Stimulated activated CD4-positive, alpha-beta T cell treated with anti-CD3 and anti-CD28 coated beads, Interleukin-15, amount 100 ng/mL, for 1 hour (primary cell): ENCODE measurements around the gene CYTH1.
"Not testable (repeated sequence)": the region's sequence is repeated elsewhere in the genome, so short reads cannot be mapped to it uniquely, and the experiment has no call there.

Source experiments
- DNase-seq, 2 donors: peaks; one replicate each; pipeline ENCODE4 v3.0.0-alpha.2; 2020; ENCODE audit warnings: low read depth in 1 of 2, low spot score in 1 of 2

The CYTH1 gene

DNA sequence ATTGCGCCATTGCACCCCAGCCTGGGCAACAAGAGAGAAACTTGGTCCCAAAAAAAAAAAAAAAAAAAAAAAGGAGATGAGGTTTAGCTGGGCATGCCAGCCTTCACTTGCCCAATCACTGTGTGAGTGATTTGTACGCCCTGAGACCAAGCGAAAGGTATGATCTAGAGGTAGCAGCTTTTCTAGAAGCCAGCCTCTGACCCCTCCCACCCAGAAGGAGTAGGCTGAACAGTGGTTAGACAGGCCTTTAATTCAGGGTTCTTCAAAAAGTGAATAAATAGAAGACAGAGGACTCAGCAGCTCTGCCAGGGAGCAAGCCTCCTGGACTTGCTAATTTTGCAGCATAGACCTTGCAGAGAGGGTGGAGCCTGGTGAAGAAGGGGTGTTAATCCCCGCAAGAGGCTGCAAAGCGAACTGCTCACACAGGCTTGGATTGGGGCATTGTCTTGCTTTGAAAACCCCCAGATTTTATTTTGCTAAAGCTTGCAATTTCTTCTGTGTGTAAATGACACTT, 7.1 kb upstream of the CYTH1 start:
- DNase-seq, result no peak

GRCh38 chr17:78788451-78788850, 6.4 kb upstream of the CYTH1 start:
- no peak for DNase-seq

DNA sequence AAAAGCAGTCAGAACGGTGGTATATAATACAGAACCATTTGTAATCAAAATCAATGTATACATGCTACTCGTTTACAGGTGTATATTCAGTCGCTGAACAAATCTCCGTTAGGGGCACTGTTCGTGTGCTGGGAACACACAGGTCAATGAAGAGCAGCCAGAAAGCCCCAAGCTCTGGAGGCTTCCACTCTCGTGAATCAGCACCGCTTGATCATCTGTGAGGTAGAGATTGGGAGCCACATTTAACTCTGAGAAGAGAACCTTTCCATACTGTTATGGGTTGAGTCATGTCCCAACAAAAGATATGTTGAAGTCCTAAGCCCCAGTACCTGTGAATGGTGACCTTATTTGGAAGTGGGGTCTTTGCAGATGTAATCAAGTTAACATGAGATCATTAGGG, 5.4 kb upstream of the CYTH1 start:
- DNase-seq, result no peak

GRCh38 chr17:78785663-78786057, 3.6 kb upstream of the CYTH1 start:
- DNase-seq, result no peak

- no peak for DNase-seq
Measured at GRCh38 chr17:78785011-78785662, 3.1 kb upstream of the CYTH1 start.

DNA sequence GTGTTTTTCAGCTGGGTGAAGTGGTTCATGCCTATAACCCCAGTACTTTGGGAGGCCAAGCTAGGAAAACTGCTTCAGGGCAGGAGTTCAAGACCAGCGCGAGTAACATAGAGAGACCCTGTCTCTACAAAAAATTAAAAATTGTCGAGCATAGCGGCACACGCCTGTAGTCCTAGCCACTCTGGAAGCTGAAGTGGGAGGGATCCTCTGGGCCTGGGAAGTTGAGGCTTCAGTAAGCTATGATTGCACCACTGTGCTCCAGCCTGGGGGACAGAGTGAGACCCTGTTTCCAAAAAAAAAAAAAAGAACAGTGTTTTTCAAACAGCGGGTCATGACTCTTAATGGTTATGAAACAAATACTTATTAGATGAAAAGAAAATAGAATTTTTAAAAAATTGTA, 2.3 kb upstream of the CYTH1 start:
- DNase-seq, result no peak

- no peak for DNase-seq
Measured at GRCh38 chr17:78783711-78784324, 1.7 kb upstream of the CYTH1 start.

DNA sequence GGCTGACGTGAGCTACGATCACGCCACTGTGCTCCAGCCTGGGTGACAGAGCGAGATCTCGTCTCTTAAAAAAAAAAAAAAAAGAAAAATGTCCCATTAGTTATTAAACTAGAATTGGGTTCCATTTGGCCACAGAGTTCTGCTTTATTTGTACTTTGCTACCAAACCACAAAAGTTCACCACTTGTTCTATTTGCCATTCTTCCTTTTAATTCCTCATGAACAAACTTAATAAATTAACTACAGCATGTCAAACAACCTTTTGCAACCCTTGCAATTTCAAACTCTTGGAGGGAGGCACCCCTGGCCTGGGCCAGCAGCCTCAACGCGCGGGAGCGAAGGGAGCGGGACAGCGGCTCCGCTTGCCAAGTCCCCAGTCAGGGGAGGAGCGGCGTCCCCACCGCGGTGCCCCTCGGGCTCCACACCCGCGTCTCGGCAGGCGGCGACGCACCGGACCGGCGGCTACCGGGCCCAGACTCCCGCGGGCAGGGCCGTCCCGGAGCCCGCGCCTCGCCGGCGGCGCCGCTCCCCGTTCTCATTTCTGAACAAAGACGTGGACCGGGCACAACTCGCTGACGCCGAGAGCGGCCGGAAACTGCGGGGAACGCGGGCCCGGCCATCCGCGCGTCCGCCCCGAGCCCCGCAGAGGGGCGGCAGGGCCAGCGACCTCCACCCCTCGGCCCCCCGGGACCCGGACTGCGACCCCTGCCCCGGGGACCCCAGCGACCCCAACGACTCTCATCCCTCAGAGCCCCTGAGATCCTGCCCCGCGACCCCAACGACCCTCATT, 775 bp downstream of the CYTH1 start:
- DNase-seq, result peak in 1 of 2 donors; percentile 30

DNA sequence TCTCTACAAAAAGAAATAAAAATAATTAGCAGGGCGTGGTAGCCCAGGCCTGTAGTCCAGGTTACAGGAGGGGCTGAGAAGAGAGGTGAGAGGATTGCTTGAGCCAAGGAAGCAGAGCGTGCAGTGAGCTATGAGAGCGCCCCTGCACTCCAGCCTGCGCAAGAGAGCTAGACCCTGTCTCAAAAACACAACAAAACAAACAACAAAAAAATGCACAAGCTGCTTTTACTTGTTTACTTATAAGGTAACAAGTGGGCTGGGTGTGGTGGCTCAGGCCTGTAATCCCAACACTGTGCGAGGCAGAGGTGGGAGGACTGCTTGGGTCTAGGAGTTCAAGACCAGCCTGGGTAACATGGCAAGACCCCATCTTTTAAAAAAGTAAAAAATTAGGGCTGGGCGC, 1.7 kb downstream of the CYTH1 start:
- DNase-seq, result no peak

DNA sequence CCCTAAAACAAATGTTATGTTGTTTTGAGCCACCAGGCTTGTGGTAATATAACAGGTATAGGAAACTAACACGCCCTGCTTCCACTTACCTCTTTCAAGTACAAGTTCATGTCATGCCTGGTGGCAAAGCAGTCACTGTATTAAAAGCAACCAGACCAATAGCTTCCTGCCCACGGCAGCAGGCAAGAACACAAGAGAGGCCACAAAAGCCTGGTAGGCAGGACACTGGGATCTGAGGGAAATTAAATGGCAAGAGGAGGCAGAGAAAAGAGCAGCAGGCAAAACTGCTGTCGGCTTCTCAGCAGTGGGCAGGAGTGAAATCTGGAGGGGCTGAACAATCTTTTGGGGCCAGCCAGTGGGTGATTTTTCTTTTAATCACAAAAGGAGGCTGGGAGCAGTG, 2.2 kb downstream of the CYTH1 start:
- DNase-seq, result no peak

- not testable (repeated sequence) for DNase-seq
Measured at GRCh38 chr17:78779286-78779651, 2.8 kb downstream of the CYTH1 start.

DNA sequence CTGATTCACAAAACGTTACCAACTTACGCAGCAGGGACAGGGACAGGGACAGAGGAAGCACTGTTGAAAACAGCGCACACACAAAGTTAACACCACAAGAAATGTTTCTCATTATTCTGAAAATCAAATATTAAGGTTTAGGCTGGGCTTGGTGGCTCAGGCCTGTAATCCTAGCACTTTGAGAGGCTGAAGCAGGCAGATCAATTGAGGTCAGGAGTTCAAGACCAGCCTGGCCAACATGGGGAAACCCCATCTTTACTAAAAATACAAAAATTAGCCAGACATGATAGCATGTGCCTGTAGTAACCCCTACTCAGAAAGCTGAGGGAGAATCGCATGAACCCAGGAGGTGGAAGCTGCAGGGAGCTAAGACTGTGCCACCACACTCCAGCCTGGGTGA, 4.2 kb downstream of the CYTH1 start:
- DNase-seq, result no peak

GRCh38 chr17:78774956-78775571, 7.0 kb downstream of the CYTH1 start:
- no peak for DNase-seq

DNA sequence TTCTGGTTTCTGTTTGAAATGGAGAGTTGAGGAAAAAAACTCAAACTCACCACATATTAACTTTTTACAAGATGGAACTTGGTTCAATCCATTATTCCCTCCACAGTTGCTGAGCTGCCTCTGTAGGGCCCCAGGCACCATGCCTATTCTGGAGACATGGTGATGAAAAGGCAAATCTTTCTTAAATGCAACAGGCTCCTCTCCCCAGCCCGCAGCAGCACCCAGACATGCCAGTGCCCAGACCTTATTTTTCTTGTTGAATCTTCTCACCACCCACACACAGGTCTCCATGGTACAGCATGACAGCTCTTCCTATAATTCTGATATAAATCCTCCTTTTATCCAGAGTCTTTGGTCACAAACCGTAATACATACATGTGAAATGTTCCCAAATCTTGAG, 7.6 kb downstream of the CYTH1 start:
- no peak for DNase-seq

DNA sequence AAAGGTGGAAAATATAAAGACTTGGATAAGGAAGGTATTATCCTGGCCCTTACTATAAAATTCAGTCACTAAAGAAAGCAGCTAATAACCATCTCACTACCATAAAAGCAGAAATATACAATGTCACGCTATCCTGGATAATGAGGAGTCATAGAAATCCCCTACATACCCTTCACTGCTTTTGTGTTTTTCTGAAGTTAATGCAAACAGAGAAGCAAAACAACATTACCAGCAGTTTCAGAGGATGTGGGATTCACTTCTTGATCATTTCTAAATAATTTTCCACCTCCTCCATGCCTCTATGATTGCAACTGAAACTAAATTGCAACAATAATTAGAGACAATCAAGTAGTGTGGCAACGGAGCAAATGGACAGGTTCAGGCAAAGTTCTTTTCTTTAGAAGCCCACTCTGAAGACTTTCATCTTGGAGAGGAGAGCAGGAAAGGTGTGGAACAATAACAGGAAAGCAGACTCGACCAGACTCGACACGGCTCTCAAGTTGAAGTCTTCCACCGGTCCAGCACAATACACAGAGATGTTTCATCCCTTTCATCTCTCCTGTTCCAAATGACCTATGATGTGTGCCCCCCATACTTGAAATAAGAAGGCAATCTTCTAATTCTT, 10.2 kb downstream of the CYTH1 start:
- no peak for DNase-seq

GRCh38 chr17:78769196-78769773, 12.8 kb downstream of the CYTH1 start:
- DNase-seq, result no peak

DNA sequence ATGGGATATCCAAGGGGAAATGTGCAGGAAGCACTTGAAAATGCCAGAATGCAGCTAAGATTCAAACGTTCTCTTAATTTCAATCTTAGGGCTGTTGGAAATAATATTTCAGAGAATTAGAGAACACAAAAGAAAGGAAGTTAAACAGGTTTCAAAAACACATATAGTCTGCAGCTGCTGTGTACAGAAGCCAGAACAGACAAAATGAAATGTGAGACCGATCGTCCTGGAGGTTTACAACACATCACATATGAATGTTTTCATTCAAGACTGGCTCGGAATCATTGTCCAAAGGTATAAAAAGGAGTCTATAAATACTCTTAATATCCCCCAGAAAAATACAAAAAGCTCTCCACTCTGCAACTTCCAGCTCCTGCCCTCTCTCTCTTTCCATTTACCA, 14.3 kb downstream of the CYTH1 start:
- no peak for DNase-seq

DNA sequence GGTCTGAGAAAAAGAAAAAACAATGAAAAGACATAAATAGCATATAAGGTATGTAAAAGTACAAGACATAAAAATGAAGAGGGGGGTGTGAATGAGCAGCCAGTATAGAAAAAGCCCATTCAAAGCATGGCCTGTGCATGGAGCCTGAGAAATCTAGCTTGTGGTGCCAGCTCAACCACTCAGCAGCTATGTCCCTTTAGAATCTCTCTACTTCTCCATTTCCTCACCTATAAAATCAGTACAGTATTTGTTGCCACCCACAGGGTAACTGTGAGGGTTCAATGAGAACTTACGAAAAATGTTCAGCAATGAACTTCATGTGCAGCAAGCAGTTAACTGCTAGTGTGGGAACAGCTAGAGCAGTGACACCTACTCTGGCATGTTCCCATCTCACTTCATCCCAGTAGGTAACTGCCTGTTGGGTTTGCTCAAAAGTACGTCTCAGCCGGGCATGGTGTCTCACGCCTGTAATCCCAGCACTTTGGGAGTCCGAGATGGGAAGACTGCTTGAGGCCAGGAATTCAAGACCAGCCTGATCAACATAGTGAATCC, 15.3 kb downstream of the CYTH1 start:
- no peak for DNase-seq

DNA sequence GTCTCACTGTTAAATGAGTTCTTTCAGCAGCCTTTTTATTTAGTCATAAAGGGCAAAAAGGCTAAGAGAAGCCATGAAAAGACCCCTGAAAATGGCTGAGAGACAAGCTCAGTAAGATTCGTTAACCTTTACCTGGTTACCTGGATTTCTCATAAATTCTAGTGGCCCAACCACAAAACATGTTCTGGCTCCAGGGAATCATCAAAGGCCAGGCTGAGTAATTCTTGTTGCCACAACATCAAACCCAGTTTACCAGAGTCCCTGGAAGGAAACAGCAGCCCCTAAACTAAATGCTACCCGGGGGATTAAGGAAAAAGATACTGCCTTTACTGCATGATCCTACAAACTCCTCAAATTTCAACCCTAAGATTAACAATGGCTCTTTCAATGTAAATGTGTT, 15.8 kb downstream of the CYTH1 start:
- no peak for DNase-seq

- no peak for DNase-seq
Measured at GRCh38 chr17:78765821-78766220, 16.3 kb downstream of the CYTH1 start.

- DNase-seq, result no peak
Measured at GRCh38 chr17:78764871-78765270, 17.2 kb downstream of the CYTH1 start.
